ENCODE data around the gene PRKAG2. TPM values are rescaled to one million over a fixed set of nuclear protein-coding genes. Genes with fewer than 3 reads are reported as not detected.
"Not testable (repeated sequence)": the region's sequence is repeated elsewhere in the genome, so short reads cannot be mapped to it uniquely, and the experiment has no call there.

Gene PRKAG2
- polyA plus RNA-seq, 1 donor, result 14.2 TPM

GRCh38 chr7:151833213-151833651, 43.7 kb downstream of the PRKAG2 start:
- no peak for DNase-seq

DNA sequence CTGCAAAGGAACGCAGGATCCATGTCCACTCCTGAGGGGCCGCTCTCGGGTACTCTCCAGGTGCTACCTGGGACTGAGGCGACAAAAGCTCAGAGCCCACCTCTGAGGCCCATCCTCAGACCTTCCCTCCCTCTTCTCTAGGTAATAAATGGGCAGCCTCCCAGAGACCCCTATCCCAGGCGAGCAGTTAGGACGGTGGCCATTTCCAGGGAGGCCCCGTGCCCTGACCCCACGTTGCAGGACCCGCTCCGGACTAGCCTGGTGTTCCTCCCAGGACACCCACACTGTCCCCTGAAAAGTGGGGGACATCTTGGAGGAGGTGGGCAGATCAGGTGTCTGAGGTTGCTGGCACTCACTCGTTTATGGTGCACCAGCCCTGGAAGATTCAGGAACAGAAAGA, 44.3 kb downstream of the PRKAG2 start:
- DNase-seq, result no peak

DNA sequence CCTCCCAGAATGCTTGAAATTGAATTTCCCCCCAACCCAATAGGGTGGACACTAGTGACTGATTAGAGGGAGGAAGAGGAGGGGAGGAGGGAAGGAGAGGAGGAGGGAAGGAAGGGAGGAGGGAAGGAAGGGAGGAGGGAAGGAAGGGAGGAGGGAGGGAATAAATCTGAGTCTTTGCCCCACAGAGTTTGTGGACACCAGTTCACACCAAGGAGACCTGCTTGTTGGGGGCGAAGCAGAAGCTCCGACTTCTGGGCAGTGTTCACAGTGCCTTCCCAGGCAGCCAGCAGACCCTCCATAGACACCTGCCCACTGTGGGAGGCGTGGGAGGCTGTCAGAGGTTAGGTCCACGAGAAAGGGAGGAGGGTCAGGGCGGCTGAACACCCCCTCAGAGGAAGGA, 44.8 kb downstream of the PRKAG2 start:
- DNase-seq, result no peak

DNA sequence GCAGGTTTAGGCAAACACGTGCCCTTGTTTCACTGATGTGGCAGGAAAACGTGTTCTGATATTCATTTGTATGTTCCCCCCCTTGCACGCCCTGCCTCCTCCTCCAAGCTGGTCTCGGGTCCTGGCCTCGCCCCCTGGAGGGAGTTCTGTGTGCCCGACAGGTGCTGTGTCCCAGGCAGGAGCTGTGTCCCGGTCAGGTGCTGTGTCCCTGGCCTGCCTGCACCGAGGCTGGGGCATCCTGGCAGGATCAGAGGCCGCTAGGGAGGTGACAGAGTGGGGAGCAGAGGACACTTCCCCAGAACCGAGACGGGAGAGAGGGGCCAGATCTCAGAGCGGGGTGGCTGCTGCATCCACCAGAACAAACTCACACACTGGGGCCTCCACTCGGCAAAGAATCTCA, 45.3 kb downstream of the PRKAG2 start:
- DNase-seq, result no peak

- no peak for DNase-seq
Measured at GRCh38 chr7:151830121-151830830, 46.6 kb downstream of the PRKAG2 start.

GRCh38 chr7:151829707-151830106, 47.2 kb downstream of the PRKAG2 start:
- no peak for DNase-seq

- DNase-seq, result no peak
Measured at GRCh38 chr7:151827620-151828019, 49.3 kb downstream of the PRKAG2 start.

GRCh38 chr7:151826316-151826715, 50.6 kb downstream of the PRKAG2 start:
- DNase-seq, result not testable (repeated sequence)

- no peak for DNase-seq
Measured at GRCh38 chr7:151825721-151826120, 51.2 kb downstream of the PRKAG2 start.

DNA sequence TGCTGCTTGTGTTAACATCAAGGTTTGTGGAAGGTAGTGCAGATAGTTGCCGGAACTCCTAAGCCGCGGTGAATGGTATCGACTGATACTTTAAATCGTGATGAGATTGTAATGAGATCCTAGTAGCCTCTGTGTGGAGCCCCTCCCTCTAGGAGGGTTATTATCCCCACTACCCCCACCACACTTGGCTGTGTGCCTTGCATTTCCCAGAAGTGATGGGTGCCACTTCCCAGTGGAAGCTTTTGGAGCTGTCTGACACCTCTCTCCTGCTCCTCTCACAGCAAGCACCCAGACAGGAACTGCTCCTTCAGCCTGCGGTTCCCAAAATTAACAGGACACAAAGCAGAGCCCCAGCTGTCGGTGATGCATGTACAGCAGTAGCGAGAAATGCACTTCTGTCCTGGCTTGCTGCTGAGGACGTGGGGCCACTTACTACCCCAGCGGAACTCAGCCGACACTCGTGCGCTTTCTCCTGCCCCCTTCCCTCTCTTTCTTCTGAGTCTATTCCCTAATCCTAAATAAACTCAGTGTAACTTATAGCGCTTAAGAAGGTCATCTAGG, 52.5 kb downstream of the PRKAG2 start:
- DNase-seq, result no peak

DNA sequence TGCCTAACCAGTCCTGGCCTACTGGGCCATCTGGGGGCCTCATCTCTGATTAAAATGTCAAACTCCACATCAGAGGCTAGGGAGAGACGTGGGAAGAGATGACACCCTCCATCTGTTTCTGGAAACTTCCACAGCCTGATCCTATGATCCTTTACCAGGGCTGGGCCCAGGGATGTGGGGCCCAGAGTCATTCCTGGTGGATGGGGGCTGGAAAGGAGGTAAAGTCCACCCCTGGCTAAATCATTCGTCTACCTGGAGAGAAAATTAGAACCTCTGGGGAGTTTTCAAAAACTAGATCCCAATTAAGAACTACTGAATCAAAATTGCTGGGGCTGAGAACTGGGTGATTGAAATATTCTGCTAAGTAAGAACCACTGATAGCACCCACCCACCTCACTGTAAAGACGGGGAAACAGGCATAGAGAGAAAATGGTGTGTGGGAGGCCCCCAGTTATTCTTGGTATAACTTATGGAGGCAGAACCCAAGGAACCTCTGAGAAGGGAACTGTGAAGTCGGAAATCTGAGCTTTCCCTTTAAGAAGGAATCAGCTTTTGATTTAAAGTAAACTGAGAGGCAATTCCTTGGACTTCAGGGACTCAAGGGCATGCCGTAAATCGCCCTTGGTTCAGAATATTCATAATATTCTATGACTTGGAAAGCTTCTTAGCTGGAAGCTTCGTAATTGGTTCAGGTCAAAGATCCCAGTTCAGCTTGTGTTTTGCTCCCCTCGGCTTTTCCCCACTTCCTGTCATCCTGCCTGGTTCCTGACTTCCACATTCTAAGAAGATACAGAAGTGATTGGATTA, 53.1 kb downstream of the PRKAG2 start:
- DNase-seq, result no peak

DNA sequence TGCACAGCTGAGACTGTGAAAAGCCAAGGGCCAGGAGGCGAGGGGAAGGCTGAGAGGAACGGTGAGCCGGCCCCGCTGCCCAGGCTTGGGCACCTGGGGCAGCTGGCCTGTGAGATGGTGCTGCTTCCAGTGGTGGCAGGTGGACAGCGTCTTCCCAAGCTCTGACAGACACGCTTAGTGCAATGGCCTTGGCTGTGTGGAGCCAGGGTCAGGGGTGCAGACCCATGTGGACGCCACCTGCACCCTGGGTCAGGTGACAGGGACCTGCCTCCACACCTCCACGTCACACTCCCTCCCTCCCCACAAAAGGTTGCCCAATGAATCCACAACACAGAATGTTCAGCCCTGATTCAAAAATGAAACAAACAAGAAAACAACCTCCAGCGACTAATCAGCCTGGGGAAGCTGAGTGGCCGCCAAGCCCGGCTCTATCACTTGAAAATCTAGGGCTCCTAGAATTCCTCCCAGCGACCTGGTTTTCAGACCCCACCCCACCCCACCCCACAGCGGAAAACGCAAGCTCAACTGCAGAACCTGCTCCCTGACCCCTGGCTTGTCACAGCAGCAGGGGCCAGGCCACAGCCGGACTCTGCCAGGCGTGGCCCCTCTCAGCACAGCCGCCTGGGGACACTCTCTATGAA, 54.3 kb downstream of the PRKAG2 start:
- no peak for DNase-seq

- no peak for DNase-seq
Measured at GRCh38 chr7:151821806-151822540, 54.9 kb downstream of the PRKAG2 start.

DNA sequence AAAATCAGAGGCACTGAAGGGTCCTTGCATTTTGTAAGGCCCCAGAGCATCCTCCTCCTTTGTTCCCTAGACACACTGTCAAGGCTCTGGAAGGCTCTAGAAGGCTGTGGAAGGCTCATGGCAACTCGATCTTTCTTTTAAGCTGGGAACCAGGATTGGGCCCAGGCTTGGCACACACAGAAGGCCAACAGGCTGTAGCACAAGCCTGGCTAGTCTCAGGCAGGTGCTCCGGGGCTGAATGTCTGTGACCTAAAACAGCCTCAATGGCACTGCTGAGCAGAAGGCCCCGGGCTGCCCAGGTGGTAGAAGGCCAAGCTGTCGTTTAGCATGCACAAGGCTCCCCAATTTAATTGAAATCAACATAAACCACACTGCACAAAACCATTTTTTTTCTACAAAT, 55.7 kb downstream of the PRKAG2 start:
- no peak for DNase-seq

- no peak for DNase-seq
Measured at GRCh38 chr7:151820491-151821105, 56.3 kb downstream of the PRKAG2 start.

GRCh38 chr7:151819866-151820265, 57.0 kb downstream of the PRKAG2 start:
- DNase-seq, result no peak

GRCh38 chr7:151818674-151819519, 58.0 kb downstream of the PRKAG2 start:
- no peak for DNase-seq

GRCh38 chr7:151817981-151818673, 58.8 kb downstream of the PRKAG2 start:
- DNase-seq, result no peak

- no peak for DNase-seq
Measured at GRCh38 chr7:151817315-151817690, 59.6 kb downstream of the PRKAG2 start.

DNA sequence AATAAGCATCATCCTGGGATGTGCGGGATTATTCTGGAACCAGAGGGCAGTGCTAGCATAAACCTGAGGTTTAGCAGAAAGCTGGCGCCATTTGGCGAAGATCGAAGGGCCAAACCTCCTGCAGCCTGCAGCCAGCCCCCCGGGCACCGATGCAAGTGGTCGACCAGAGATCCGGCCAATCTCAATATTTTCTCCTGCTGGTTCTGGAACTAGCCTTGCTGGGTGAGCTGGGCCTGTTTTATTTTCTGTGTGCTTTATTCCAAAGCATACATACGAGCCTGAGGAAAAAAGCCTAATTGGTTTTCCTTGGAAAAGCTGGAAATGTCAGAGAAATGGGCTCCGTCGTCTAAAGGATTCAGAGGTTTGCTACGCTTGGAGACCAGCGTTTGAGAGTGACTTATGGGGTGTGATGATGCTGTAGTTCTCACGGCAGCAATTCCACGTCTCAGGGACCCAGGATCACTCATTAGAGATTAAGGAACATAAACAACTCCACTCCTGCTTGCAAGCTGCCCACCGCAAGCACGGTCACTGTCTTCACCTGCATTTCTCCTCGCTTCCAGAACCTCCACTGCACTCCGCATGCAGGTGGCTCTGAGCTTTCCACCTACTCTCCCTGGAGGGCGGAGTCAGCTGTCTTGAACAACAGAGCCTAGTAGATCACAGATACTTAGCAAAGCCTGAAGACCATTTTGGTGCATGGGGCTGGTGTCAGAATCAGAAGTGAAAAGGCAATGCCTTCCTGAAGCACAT, 60.2 kb downstream of the PRKAG2 start:
- no peak for DNase-seq

All from hindlimb muscle (tissue), 1 donor.